Lower leg skin (tissue), 3 donors: Measurements from ENCODE around the gene FAM118A.

Experiments
- CTCF ChIP-seq, 3 donors: fragments of 450-650 bp; IDR thresholded peaks; one replicate each; pipeline ENCODE4 v1.5.1; 2016; ENCODE audit warnings: antibody characterized with exemption in 3 of 3, mild to moderate bottlenecking in 3 of 3, moderate library complexity in 2 of 3
- POLR2A ChIP-seq, 2 donors: fragments of 450-650 bp; IDR thresholded peaks; one replicate each; pipeline ENCODE4 v1.6.1; 2016 to 2017; ENCODE audit warnings: antibody characterized with exemption in 2 of 2, mild to moderate bottlenecking in 1 of 2, moderate library complexity in 1 of 2

GRCh38 chr22:45331486-45331885, 21.8 kb downstream of the FAM118A start:
- no peak for TF ChIP-seq POLR2A (IDR thresholded peaks at IDR 0.05)
- no peak for TF ChIP-seq CTCF (IDR thresholded peaks at IDR 0.05)
